ENCODE data around the gene AKR7A2. TPM values are rescaled to one million over a fixed set of nuclear protein-coding genes. Genes with fewer than 3 reads are reported as not detected.

Gene AKR7A2
- total and polyA plus RNA-seq, 3 donors from 2014 or later: 73.0 to 141 (median 83.3) TPM

DNA sequence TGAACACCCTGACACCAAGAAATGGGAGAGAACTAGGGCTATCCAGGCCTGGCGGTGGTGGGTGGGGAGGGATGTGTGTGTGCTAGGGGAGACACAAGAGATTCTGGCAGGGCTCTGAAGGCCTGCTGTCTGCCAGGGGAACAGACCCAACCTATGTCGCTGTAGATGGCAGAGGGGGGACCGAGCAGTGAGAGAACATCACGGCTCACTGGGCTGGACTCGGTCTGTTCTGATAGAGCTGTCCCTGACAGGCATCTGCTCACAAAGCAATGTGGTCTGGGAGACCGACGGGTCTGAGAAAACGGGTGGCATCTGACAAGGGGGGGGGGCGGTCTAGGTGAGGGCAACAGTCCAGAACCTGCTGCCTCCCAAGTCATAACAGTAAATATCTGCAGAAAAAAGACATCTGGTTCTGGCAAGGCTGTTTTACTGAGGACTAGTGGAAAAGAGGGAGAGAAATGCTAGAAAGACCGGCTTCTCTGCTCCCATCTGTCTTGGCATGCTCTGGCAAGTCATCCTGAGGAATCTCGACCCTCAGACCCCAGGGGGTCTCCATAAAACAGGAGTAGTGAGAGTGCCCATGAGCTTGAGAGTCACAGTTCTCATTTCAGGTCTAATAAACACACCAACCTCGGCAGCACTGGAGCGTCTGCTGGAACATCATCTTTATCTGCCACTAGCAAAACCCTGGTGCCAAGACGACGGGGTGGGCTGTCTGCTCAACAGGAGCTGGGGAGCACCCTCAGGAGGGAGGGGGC is 36.7 kb upstream of the AKR7A2 start:
- WGBS, 2 donors: 76 to 90% methylated on average over 10 to 14 of the region's 15 CpGs
- Histone ChIP-seq H3K27me3 (no peaks in the 10 kb centered on the region), H3K36me3 (ENCODE audit: low read depth, missing control alignments) (no peaks in the 10 kb centered on the region), H3K27ac (no peak overlapping the region), H3K9me3 (no peaks in the 10 kb centered on the region), H3K4me1 (peaks cover 17% of the 10 kb centered on the region), H3K4me3 (no peak overlapping the region)
- intact Hi-C loops (cut with DNase I; ENCODE audit: low total_unique reads): no loop called here
- TF ChIP-seq POLR2A (IDR thresholded peaks at IDR 0.05): no peak
- TF ChIP-seq, protein P1, sequence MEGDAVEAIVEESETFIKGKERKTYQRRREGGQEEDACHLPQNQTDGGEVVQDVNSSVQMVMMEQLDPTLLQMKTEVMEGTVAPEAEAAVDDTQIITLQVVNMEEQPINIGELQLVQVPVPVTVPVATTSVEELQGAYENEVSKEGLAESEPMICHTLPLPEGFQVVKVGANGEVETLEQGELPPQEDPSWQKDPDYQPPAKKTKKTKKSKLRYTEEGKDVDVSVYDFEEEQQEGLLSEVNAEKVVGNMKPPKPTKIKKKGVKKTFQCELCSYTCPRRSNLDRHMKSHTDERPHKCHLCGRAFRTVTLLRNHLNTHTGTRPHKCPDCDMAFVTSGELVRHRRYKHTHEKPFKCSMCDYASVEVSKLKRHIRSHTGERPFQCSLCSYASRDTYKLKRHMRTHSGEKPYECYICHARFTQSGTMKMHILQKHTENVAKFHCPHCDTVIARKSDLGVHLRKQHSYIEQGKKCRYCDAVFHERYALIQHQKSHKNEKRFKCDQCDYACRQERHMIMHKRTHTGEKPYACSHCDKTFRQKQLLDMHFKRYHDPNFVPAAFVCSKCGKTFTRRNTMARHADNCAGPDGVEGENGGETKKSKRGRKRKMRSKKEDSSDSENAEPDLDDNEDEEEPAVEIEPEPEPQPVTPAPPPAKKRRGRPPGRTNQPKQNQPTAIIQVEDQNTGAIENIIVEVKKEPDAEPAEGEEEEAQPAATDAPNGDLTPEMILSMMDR (IDR thresholded peaks at IDR 0.05): no peak
- DNase-seq: no peak

DNA sequence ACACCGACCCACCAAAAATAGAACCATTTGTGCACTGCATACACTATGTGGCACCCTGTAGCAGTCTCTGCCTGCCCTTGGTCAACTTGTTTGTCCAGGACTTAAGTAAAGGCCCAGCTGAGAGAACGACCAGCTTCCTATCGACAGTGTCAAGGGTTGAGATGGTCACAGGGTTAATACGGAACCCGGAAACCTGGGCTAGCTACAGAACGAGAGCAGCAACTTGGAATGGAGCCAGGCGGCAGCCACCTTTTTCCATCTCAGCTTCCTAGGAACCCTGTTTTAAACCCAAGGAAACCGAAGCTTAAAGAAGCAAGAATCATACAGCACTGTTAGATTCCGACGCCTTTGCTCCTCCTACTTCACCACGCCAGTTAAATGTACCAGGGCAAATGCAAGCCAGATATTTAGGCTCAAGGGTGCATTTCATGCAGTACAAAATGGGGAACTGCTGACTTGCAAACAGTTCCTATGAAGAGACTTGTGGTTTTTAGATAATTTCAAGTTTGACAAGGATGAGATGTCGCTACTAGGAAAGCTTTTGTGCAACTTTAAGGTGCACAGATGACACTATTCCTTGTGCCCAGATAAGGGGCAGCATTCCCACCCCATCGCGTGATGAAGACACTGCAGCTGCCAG is 35.7 kb upstream of the AKR7A2 start:
- no peak overlapping the region for H3K4me3 ChIP-seq
- DNase-seq: no peak
- no peaks in the 10 kb centered on the region for H3K9me3 ChIP-seq
- H3K27ac ChIP-seq: no peak overlapping the region
- intact Hi-C loops (cut with DNase I; ENCODE audit: low total_unique reads): no loop called here
- H3K36me3 ChIP-seq (ENCODE audit: low read depth, missing control alignments): no peaks in the 10 kb centered on the region
- WGBS, 2 donors: 82 to 86% methylated on average over 14 of the region's 14 CpGs
- TF ChIP-seq, protein P1 (IDR thresholded peaks at IDR 0.05): no peak
- TF ChIP-seq POLR2A (IDR thresholded peaks at IDR 0.05): no peak
- no peaks in the 10 kb centered on the region for H3K27me3 ChIP-seq
- peaks cover 26% of the 10 kb centered on the region for H3K4me1 ChIP-seq

DNA sequence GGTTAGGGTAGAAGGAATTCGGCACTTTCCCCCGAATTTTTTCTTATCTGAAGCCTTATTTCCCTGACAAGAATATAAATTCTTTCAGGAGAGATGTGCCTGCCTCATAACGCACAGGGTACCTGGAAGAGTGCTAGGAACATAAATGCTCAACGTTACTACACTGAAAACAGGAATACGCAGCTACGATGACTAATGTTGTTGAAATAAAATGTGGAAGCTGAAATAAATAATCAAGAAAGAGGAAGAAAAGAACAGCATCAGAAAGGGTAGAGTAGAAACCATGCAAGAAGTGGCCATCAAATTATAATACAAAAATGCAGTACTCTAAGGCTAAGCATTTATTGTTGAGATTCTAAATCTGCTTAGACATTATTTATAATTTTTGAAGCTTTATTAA is 34.1 kb upstream of the AKR7A2 start:
- TF ChIP-seq, protein P1 (IDR thresholded peaks at IDR 0.05): no peak
- TF ChIP-seq POLR2A (IDR thresholded peaks at IDR 0.05): no peak
- H3K27ac ChIP-seq: no peak overlapping the region
- peaks cover 37% of the 10 kb centered on the region for H3K4me1 ChIP-seq

DNA sequence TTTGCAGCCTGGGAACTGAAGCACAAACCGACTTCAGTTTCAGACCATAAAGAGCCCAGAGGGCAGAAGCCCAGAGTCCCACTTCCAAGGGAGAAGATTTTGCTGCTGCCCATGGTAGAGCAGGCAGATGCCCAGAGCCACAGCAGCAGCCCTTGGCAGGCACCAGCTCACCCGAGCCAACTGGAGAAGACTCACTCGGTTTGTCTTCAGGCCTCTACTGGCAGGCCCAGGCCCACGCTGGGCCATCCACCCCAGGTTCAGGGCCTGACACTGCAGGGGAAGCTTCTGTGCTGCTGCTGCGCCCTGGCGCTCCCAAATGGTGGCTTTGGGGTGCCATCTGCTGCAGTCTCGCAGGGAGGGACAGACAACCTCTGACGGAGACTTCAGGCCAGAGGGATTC is 33.4 kb upstream of the AKR7A2 start:
- Histone ChIP-seq H3K27ac (no peak overlapping the region), H3K9me3 (no peaks in the 10 kb centered on the region), H3K4me1 (peaks cover 39% of the 10 kb centered on the region), H3K4me3 (no peak overlapping the region), H3K27me3 (no peaks in the 10 kb centered on the region), H3K36me3 (ENCODE audit: low read depth, missing control alignments) (no peaks in the 10 kb centered on the region)
- intact Hi-C loops (cut with DNase I; ENCODE audit: low total_unique reads): no loop called here
- no peak for TF ChIP-seq POLR2A (IDR thresholded peaks at IDR 0.05)
- TF ChIP-seq, protein P1 (IDR thresholded peaks at IDR 0.05): no peak
- WGBS, 2 donors: 78 to 94% methylated on average over 4 to 8 of the region's 8 CpGs
- no peak for DNase-seq

More for the DNA sequence above, 34.1 kb upstream of the AKR7A2 start:
- no peak for DNase-seq
- Histone ChIP-seq H3K27me3 (no peaks in the 10 kb centered on the region), H3K9me3 (no peaks in the 10 kb centered on the region), H3K36me3 (ENCODE audit: low read depth, missing control alignments) (no peaks in the 10 kb centered on the region), H3K4me3 (no peak overlapping the region)
- WGBS, 2 donors: 77 to 88% methylated on average over 6 of the region's 6 CpGs
- intact Hi-C loops (cut with DNase I; ENCODE audit: low total_unique reads): no loop called here

Data from testis (tissue), 3 donors.